K562 (cell line): ENCODE results near the gene LYSMD1. TPM values are rescaled to one million over a fixed set of nuclear protein-coding genes. Genes with fewer than 3 reads are reported as not detected.

Experiments
- CTCF ChIP-seq, 3 experiments: IDR thresholded peaks in 2 of 3; conservative IDR thresholded peaks in 1 of 3; 2 replicates each; pipeline ENCODE4 v1.5.1; 2011 to 2012; ENCODE audit warnings: low read length in 3 of 3, mild to moderate bottlenecking in 3 of 3, control low read depth in 2 of 3, improper control_type of control experiment in 1 of 3, inconsistent platforms in 1 of 3, low read depth in 1 of 3, mixed read lengths in 1 of 3, moderate library complexity in 1 of 3; ENCODE audit not compliant: insufficient read depth in 2 of 3
- FUS ChIP-seq: fragments of 200-400 bp; formaldehyde crosslinking; optimal IDR thresholded peaks from 2 replicates; pipeline ENCODE3; 2017; ENCODE audit warnings: low read depth, low read length
- REST ChIP-seq, 2 experiments: fragments of 450-650 bp; formaldehyde crosslinking in 1 of 2; IDR thresholded peaks; 2 replicates each; pipeline versions ENCODE4 v1.4.0 to v1.6.1; 2014 to 2020; ENCODE audit warnings: mild to moderate bottlenecking in 2 of 2, borderline replicate concordance in 1 of 2, low read depth in 1 of 2
- STAT5B ChIP-seq: fragments of 250-450 bp; sonication (Bioruptor Pico); IDR thresholded peaks from 2 replicates; pipeline ENCODE4 v1.8.0; 2021; ENCODE audit warnings: mild to moderate bottlenecking, inconsistent platforms
- polyA plus RNA-seq, 8 experiments: library from polyadenylated mRNA; depleted of rRNA in 4 of 8; stranded (reverse) in 5 of 8; unstranded in 3 of 8; fragments of >200 nt; fragmentation: Nextera tagmentation in 2 of 8; fragmentation: Illumina TruSeq in 1 of 8; extraction: Ambion mirVana in 2 of 8; extraction: Trizol in 1 of 8; gene quantifications; 2 replicates each; pipeline versions ENCODE4 v1.2.1 to v1.2.3, GENCODE V29; 2011 to 2014; ENCODE audit warnings: inconsistent platforms in 1 of 8, missing spikeins in 1 of 8
- total RNA-seq, 7 experiments: library from RNA; depleted of rRNA in 6 of 7; stranded (reverse); fragments of >200 nt in 6 of 7; fragmentation: Illumina TruSeq in 2 of 7; extraction: Trizol in 2 of 7; gene quantifications; 2 replicates each; pipeline versions ENCODE4 v1.2.1 to v1.2.3, GENCODE V29; 2011 to 2021; ENCODE audit warnings: low replicate concordance in 1 of 7
- TF ChIP-seq, protein P1 (sequence below), 2 experiments: fragments of 450-650 bp in 1 of 2; sonication (generic) in 1 of 2; formaldehyde crosslinking in 1 of 2; IDR thresholded peaks in 1 of 2; conservative IDR thresholded peaks in 1 of 2; 2 replicates each; pipeline versions ENCODE4 v1.6.1 to v1.8.1; 2016 to 2023; ENCODE audit warnings: mild to moderate bottlenecking in 2 of 2, moderate library complexity in 2 of 2, inconsistent platforms in 1 of 2, missing genetic modification reagents in 1 of 2
- TF ChIP-seq, protein P2 (sequence below): fragments of 250-450 bp; sonication (Bioruptor Pico); IDR thresholded peaks from 2 replicates; pipeline ENCODE4 v1.4.0; 2020; ENCODE audit warnings: mild to moderate bottlenecking

LYSMD1 gene
- total and polyA plus RNA-seq, 9 of the 15 experiments (the other 6 are each of a cell fraction or from before 2014, with no cell fraction given): 2.2 to 9.4 (median 6.0) TPM

GRCh38 chr1:151158326-151158725 lies 7.4 kb downstream of the LYSMD1 start (continued):
- TF ChIP-seq REST (IDR thresholded peaks at IDR 0.05; ENCODE audit: borderline replicate concordance) (no peak), REST (CRISPR knock-in tag; IDR thresholded peaks at IDR 0.05; ENCODE audit: low read depth) (no peak), STAT5B (CRISPR knock-in tag) (no peak), CTCF (IDR thresholded peaks at IDR 0.05 in 2 of 3, conservative IDR thresholded peaks at IDR 0.05 in 1 of 3; ENCODE audit: insufficient read depth in 2 of 3, low read depth in 1 of 3, low read length in 3 of 3) (no peak), FUS (no peak)
- TF ChIP-seq, protein P1, sequence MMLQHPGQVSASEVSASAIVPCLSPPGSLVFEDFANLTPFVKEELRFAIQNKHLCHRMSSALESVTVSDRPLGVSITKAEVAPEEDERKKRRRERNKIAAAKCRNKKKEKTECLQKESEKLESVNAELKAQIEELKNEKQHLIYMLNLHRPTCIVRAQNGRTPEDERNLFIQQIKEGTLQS (IDR thresholded peaks at IDR 0.05): no peak
- TF ChIP-seq, protein P1 (CRISPR knock-in tag; conservative IDR thresholded peaks at IDR 0.05): no peak
- TF ChIP-seq, protein P2, sequence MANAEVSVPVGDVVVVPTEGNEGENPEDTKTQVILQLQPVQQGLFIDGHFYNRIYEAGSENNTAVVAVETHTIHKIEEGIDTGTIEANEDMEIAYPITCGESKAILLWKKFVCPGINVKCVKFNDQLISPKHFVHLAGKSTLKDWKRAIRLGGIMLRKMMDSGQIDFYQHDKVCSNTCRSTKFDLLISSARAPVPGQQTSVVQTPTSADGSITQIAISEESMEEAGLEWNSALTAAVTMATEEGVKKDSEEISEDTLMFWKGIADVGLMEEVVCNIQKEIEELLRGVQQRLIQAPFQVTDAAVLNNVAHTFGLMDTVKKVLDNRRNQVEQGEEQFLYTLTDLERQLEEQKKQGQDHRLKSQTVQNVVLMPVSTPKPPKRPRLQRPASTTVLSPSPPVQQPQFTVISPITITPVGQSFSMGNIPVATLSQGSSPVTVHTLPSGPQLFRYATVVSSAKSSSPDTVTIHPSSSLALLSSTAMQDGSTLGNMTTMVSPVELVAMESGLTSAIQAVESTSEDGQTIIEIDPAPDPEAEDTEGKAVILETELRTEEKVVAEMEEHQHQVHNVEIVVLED: no peak
